B cell (primary cell): ENCODE results near the gene TET1. TPM values are rescaled to one million over a fixed set of nuclear protein-coding genes. Genes with fewer than 3 reads are reported as not detected.

Experiments used
- ATAC-seq: fragments of 200-7000 bp; cut with Tn5 transposase; one replicate; pipeline ENCODE4 v1.10.0; 2021; ENCODE audit warnings: low read depth, mild to moderate bottlenecking, moderate number of reproducible peaks, moderate library complexity
- CTCF ChIA-PET: fragments of 350-600 bp; sonication (Branson Sonifier 250); formaldehyde crosslinking; loops from one replicate; lab custom pipeline; 2021; ENCODE audit warnings: antibody characterized with exemption, inconsistent platforms; lab: Charles Lee
- POLR2A ChIA-PET: fragments of 350-600 bp; sonication (Branson Sonifier 250); formaldehyde crosslinking; loops from one replicate; lab custom pipeline; 2021; ENCODE audit warnings: antibody characterized with exemption; lab: Charles Lee
- DNase-seq: peaks from one replicate; pipeline ENCODE4 v3.0.0; 2013
- H2AFZ ChIP-seq: 2 replicates; pipeline ENCODE4 v1.6.1; 2012; ENCODE audit warnings: mild to moderate bottlenecking, low read depth, low read length; ENCODE audit not compliant: insufficient read depth, poor library complexity, severe bottlenecking
- H3K27ac ChIP-seq, 2 donors: 1 replicate in 1 of 2; 2 replicates in 1 of 2; pipeline ENCODE4 v1.5.1; 2012 to 2013; ENCODE audit warnings: low read length in 2 of 2, mild to moderate bottlenecking in 2 of 2, moderate library complexity in 1 of 2
- H3K27me3 ChIP-seq, 4 experiments: fragments of 200-600 bp in 1 of 4; sonication (generic) in 1 of 4; replicated peaks in 1 of 4; 1 replicate in 2 of 4; 2 replicates in 2 of 4; pipeline versions ENCODE4 v1.6.1 to v1.7.0; 2013 to 2016; ENCODE audit warnings: low read length in 3 of 4, mild to moderate bottlenecking in 2 of 4, mixed read lengths in 1 of 4, moderate library complexity in 1 of 4; ENCODE audit not compliant: insufficient read depth in 4 of 4, control insufficient read depth in 3 of 4; ENCODE audit errors: control extremely low read depth in 1 of 4
- H3K36me3 ChIP-seq, 2 experiments: replicated peaks in 1 of 2; 1 replicate in 1 of 2; 2 replicates in 1 of 2; pipeline versions ENCODE4 v1.6.1 to v1.7.1; 2013; ENCODE audit warnings: low read length in 1 of 2; ENCODE audit not compliant: insufficient read depth in 2 of 2, control insufficient read depth in 1 of 2; ENCODE audit errors: control extremely low read depth in 1 of 2, extremely low read depth in 1 of 2
- H3K4me1 ChIP-seq, 2 donors: fragments of 200-600 bp in 1 of 2; sonication (generic) in 1 of 2; 1 replicate in 1 of 2; 2 replicates in 1 of 2; pipeline versions ENCODE4 v1.5.1 to v1.6.1; 2013 to 2017; ENCODE audit warnings: low read length in 2 of 2; ENCODE audit not compliant: control insufficient read depth in 2 of 2, insufficient read depth in 2 of 2
- H3K4me2 ChIP-seq: replicated peaks from 2 replicates; pipeline ENCODE3; 2012; ENCODE audit warnings: mild to moderate bottlenecking, low read depth, low read length; ENCODE audit not compliant: poor library complexity, severe bottlenecking
- H3K4me3 ChIP-seq, 5 experiments: fragments of 200-600 bp in 1 of 5; sonication (generic) in 1 of 5; 1 replicate in 3 of 5; 2 replicates in 2 of 5; pipeline versions ENCODE4 v1.5.1 to v1.7.0; 2011 to 2016; ENCODE audit warnings: low read length in 4 of 5, mild to moderate bottlenecking in 4 of 5, low read depth in 2 of 5, control low read depth in 1 of 5, moderate library complexity in 1 of 5; ENCODE audit not compliant: insufficient read depth in 1 of 5; ENCODE audit errors: control extremely low read depth in 1 of 5, extremely low read depth in 1 of 5
- H3K79me2 ChIP-seq: fragments of 200-600 bp; sonication (generic); one replicate; pipeline ENCODE4 v1.6.0; 2016; ENCODE audit warnings: low read length; ENCODE audit not compliant: control insufficient read depth, insufficient read depth
- H3K9ac ChIP-seq: fragments of 200-600 bp; sonication (generic); 2 replicates; pipeline ENCODE4 v1.6.1; 2017; ENCODE audit warnings: mild to moderate bottlenecking, low read length, moderate library complexity
- H3K9me3 ChIP-seq, 3 donors: one replicate each; pipeline versions ENCODE4 v1.6.1 to v1.7.1; 2013; ENCODE audit warnings: low read length in 2 of 3; ENCODE audit not compliant: control insufficient read depth in 2 of 3, insufficient read depth in 1 of 3; ENCODE audit errors: control extremely low read depth in 1 of 3
- H4K20me1 ChIP-seq: 2 replicates; pipeline ENCODE4 v1.6.0; 2012; ENCODE audit warnings: mild to moderate bottlenecking, low read length; ENCODE audit not compliant: insufficient read depth, control insufficient read depth, poor library complexity, severe bottlenecking
- H3K27ac Mint-ChIP-seq: one replicate; pipeline ENCODE4 v1.8.0; 2021; ENCODE audit warnings: mixed read lengths
- H3K27me3 Mint-ChIP-seq: one replicate; pipeline ENCODE4 v1.8.0; 2021; ENCODE audit warnings: mixed read lengths
- H3K4me1 Mint-ChIP-seq: one replicate; pipeline ENCODE4 v1.8.0; 2021; ENCODE audit warnings: mixed read lengths
- H3K4me3 Mint-ChIP-seq: one replicate; pipeline ENCODE4 v1.8.0; 2021; ENCODE audit warnings: mixed read lengths
- H3K9me3 Mint-ChIP-seq: one replicate; pipeline ENCODE4 v1.8.0; 2022; ENCODE audit warnings: mixed read lengths; ENCODE audit not compliant: insufficient read depth
- EZH2 ChIP-seq: IDR thresholded peaks from 2 replicates; pipeline ENCODE4 v1.6.1; 2012; ENCODE audit warnings: borderline replicate concordance, low read depth, mild to moderate bottlenecking, moderate library complexity, low read length; ENCODE audit not compliant: insufficient read depth, poor library complexity, severe bottlenecking
- WGBS: methylation state at CpG from one replicate; pipeline ENCODE4 v1.1.5; 2013; ENCODE audit warnings: missing lambda C conversion rate; ENCODE audit not compliant: insufficient coverage; 5-methylcytosine and 5-hydroxymethylcytosine counted together
- intact Hi-C: fragments of 100-400 bp; cut with micrococcal nuclease; formaldehyde crosslinking; loops from one replicate; pipeline ENCODE4 v1.10.0; 2022
- polyA plus RNA-seq: library from polyadenylated mRNA; depleted of rRNA; stranded (reverse); fragments of >200 nt; gene quantifications from 2 replicates; pipeline ENCODE4 v1.2.3, GENCODE V29; 2012
- total RNA-seq, 2 donors: library from RNA; stranded (reverse); fragments of 120-200 nt in 1 of 2; gene quantifications; 1 replicate in 1 of 2; 2 replicates in 1 of 2; pipeline versions ENCODE4 v1.2.3 to v1.2.4, GENCODE V29; 2013 to 2022
- TF ChIP-seq, protein P1 (sequence below): fragments of 200-600 bp; IDR thresholded peaks from one replicate; pipeline ENCODE4 v1.8.0; 2022; ENCODE audit warnings: antibody characterized with exemption, mild to moderate bottlenecking

The TET1 gene
- total and polyA plus RNA-seq, 2 donors (not counting 1 experiment from before 2014, with no cell fraction given): 0.30 to 1.4 TPM

DNA sequence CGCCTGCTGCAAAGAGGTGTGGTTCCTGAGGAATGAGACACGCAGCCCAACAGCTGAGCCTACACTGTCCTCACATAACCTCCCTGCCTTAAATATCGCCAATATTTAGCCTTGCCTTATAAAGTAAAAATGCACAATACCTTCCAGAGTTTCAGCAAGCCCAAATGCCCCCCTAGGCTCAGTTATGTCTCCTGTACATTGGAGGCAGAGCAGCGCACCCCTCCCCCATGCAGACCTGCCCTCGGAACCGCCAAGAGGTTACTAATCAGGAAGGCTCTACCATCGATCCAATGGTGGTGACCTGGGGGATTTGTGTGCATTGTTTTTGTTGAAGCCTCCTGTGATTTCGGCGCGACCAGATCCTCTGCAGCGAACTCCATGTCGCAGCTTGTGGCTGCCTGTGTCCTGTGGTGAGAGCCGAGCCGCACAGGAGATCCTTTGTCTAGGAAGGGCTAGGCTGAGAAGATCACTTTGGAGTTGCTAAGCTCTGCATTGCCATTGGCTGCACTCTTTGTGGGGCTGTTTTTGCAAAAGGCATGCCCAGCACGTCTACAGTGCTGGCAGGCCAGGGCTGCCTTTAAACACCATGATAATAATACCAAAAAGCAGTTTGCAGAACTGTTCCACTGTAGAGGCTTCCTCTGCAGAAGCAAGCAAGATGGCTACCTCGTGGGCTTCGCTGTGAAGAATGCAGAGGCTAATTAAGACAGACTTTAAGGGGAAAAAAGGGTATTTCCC is 40.1 kb downstream of the TET1 start:
- H3K9me3 ChIP-seq: no peaks in the 10 kb centered on the region
- POLR2A ChIA-PET: interaction anchor here (1.1 kb wide), 1 partner anchor 24 kb away, joined by 4 read pairs; no protein-coding TSS in a partner anchor
- intact Hi-C loops: loop anchor here (2.0 kb wide), 1 partner anchor 39 kb away; the partner anchor contains the start of gene TET1
- no peaks in the 10 kb centered on the region for H3K36me3 ChIP-seq
- no peaks in the 10 kb centered on the region for H3K9me3 Mint-ChIP-seq
- peak overlapping the region; percentile 81 for H3K27ac Mint-ChIP-seq
- peak overlapping the region; percentile 81 for H3K9ac ChIP-seq
- peak overlapping the region; percentile 56 to 79 (median 59) for H3K4me3 ChIP-seq
- no peaks in the 10 kb centered on the region for H3K79me2 ChIP-seq
- peak; percentile 77 for ATAC-seq
- H3K27me3 Mint-ChIP-seq: no peaks in the 10 kb centered on the region
- peak overlapping the region; percentile 81 for H3K4me2 ChIP-seq
- WGBS: 5% methylated on average over 10 of the region's 17 CpGs
- peaks cover 23% of the 10 kb centered on the region for H3K4me1 Mint-ChIP-seq
- H3K4me3 Mint-ChIP-seq: peak overlapping the region; percentile 95
- peak overlapping the region; percentile 88 for H2AFZ ChIP-seq
- no peaks in the 10 kb centered on the region for H3K27me3 ChIP-seq
- DNase-seq: peak; percentile 56
- H3K27ac ChIP-seq: peak overlapping the region; percentile 12 to 44
- CTCF ChIA-PET: no interaction called here
- TF ChIP-seq, protein P1, sequence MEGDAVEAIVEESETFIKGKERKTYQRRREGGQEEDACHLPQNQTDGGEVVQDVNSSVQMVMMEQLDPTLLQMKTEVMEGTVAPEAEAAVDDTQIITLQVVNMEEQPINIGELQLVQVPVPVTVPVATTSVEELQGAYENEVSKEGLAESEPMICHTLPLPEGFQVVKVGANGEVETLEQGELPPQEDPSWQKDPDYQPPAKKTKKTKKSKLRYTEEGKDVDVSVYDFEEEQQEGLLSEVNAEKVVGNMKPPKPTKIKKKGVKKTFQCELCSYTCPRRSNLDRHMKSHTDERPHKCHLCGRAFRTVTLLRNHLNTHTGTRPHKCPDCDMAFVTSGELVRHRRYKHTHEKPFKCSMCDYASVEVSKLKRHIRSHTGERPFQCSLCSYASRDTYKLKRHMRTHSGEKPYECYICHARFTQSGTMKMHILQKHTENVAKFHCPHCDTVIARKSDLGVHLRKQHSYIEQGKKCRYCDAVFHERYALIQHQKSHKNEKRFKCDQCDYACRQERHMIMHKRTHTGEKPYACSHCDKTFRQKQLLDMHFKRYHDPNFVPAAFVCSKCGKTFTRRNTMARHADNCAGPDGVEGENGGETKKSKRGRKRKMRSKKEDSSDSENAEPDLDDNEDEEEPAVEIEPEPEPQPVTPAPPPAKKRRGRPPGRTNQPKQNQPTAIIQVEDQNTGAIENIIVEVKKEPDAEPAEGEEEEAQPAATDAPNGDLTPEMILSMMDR: no peak
- TF ChIP-seq EZH2: no peak
- no peaks in the 10 kb centered on the region for H4K20me1 ChIP-seq
- H3K4me1 ChIP-seq: peaks cover 5 to 10% of the 10 kb centered on the region in 2 donors
